ENCODE measurements around the gene BPGM. TPM values are rescaled to one million over a fixed set of nuclear protein-coding genes. Genes with fewer than 3 reads are reported as not detected.

Gene BPGM
- total and polyA plus RNA-seq, 9 of the 15 experiments (the other 6 are each of a cell fraction or from before 2014, with no cell fraction given), result 14.1 to 46.1 (median 21.2) TPM

GRCh38 chr7:134623193-134623592 is 23.5 kb upstream of the BPGM start:
- CTCF ChIA-PET (ENCODE audit: low intra/inter-chr PET ratio), result no interaction called here
- Histone ChIP-seq H3K4me3 (no peak overlapping the region), H3K27me3 (ENCODE audit: control insufficient read depth in 2 of 2, insufficient read depth in 2 of 2, low read length in 2 of 2) (peaks cover 0 to 5% of the 10 kb centered on the region in 2 experiments; a peak in 2 of 5 replicates), H3K9ac (ENCODE audit: insufficient read depth in 1 of 2, low read depth in 2 of 2, low read length in 2 of 2) (no peak overlapping the region), H2AFZ (ENCODE audit: low read depth, low read length) (no peak overlapping the region), H3K4me2 (ENCODE audit: insufficient read depth, low read length) (no peak overlapping the region), H3K36me3 (ENCODE audit: control insufficient read depth, insufficient read depth, low read length) (no peaks in the 10 kb centered on the region), H3K27ac (ENCODE audit: extremely low read depth, low read depth, low read length) (no peak overlapping the region), H3K9me3 (replicated peaks; ENCODE audit: control insufficient read depth, insufficient read depth, low read depth, low read length) (no peaks in the 10 kb centered on the region), H4K20me1 (replicated peaks; ENCODE audit: control insufficient read depth, insufficient read depth, low read length) (no peaks in the 10 kb centered on the region), H3K9me1 (ENCODE audit: control insufficient read depth, insufficient read depth, low read length) (no peaks in the 10 kb centered on the region), H3K79me2 (ENCODE audit: control insufficient read depth, insufficient read depth, low read length) (no peaks in the 10 kb centered on the region), H3K4me1 (replicated peaks in 1 of 2; ENCODE audit: control insufficient read depth in 2 of 2, insufficient read depth in 2 of 2, low read length in 2 of 2) (no peaks in the 10 kb centered on the region)
- DNase-seq (ENCODE audit: extremely low read depth in 1 of 4, low spot score in 3 of 4) (no peak), FAIRE-seq (no peak), ATAC-seq (no peak)
- POLR2A ChIA-PET, result interaction anchor here (0.6 to 0.7 kb wide), 2 partner anchors 526 to 1364 kb away, joined by 3 to 4 read pairs; no protein-coding TSS in a partner anchor
- intact Hi-C loops (cut with micrococcal nuclease), result no loop called here
- in situ Hi-C loops (cut with MboI), result no loop called here
- no TSS peak for BruUV-seq (replicated peaks)
- WGBS (ENCODE audit: insufficient coverage, low coverage, missing lambda C conversion rate), result 3% methylated on average over 2 of the region's 2 CpGs
- no peak for TF ChIP-seq RBM14 (IDR thresholded peaks at IDR 0.05; ENCODE audit: borderline replicate concordance, insufficient read depth, low read depth, low read length)
- no peak for TF ChIP-seq HNRNPH1 (optimal IDR thresholded peaks at IDR 0.05; ENCODE audit: low read depth, low read length)
- TF ChIP-seq NKRF (IDR thresholded peaks at IDR 0.05; ENCODE audit: borderline replicate concordance), result no peak
- no peak for TF ChIP-seq ILK (tag; IDR thresholded peaks at IDR 0.05; ENCODE audit: borderline replicate concordance, low read depth)
- TF ChIP-seq PHF21A (IDR thresholded peaks at IDR 0.05; ENCODE audit: borderline replicate concordance, low read depth), result no peak
- no peak for TF ChIP-seq PCBP1 (IDR thresholded peaks at IDR 0.05; ENCODE audit: low read depth, low read length, poor library complexity, severe bottlenecking)
- no peak for TF ChIP-seq ZNF263 (CRISPR knock-in tag; IDR thresholded peaks at IDR 0.05; ENCODE audit: borderline replicate concordance)
- no peak for TF ChIP-seq STAG1 (CRISPR knock-in tag; IDR thresholded peaks at IDR 0.05; ENCODE audit: borderline replicate concordance)
- no peak for TF ChIP-seq MLX (CRISPR knock-in tag; conservative IDR thresholded peaks at IDR 0.05)
- no peak for TF ChIP-seq FOXA3 (CRISPR knock-in tag; conservative IDR thresholded peaks at IDR 0.05 in 1 of 2, IDR thresholded peaks at IDR 0.05 in 1 of 2)
- TF ChIP-seq NCOR1 (IDR thresholded peaks at IDR 0.05), result no peak
- no peak for TF ChIP-seq ETV1 (tag; conservative IDR thresholded peaks at IDR 0.05; ENCODE audit: low read depth)
- no peak for TF ChIP-seq TAF15 (IDR thresholded peaks at IDR 0.05; ENCODE audit: low read depth, low read length)
- no peak for TF ChIP-seq HMG20A (CRISPR knock-in tag; conservative IDR thresholded peaks at IDR 0.05)
- no peak for TF ChIP-seq UBTF (IDR thresholded peaks at IDR 0.05; ENCODE audit: borderline replicate concordance in 1 of 2, low read depth in 2 of 2, low read length in 2 of 2)
- no peak for TF ChIP-seq RBM15 (IDR thresholded peaks at IDR 0.05; ENCODE audit: insufficient read depth, low read length)

Data from K562 (cell line).